B cell (primary cell): ENCODE results near the gene ATP13A1. TPM values are rescaled to one million over a fixed set of nuclear protein-coding genes. Genes with fewer than 3 reads are reported as not detected.
A peak's percentile ranks its signal among the peaks of the same experiment; 100 is the strongest.

Experiments
- ATAC-seq: fragments of 200-7000 bp; cut with Tn5 transposase; one replicate; pipeline ENCODE4 v1.10.0; 2021; ENCODE audit warnings: low read depth, mild to moderate bottlenecking, moderate number of reproducible peaks, moderate library complexity
- CTCF ChIA-PET: fragments of 350-600 bp; sonication (Branson Sonifier 250); formaldehyde crosslinking; loops from one replicate; lab custom pipeline; 2021; ENCODE audit warnings: antibody characterized with exemption, inconsistent platforms; lab: Charles Lee
- POLR2A ChIA-PET: fragments of 350-600 bp; sonication (Branson Sonifier 250); formaldehyde crosslinking; loops from one replicate; lab custom pipeline; 2021; ENCODE audit warnings: antibody characterized with exemption; lab: Charles Lee
- DNase-seq: peaks from one replicate; pipeline ENCODE4 v3.0.0; 2013
- H2AFZ ChIP-seq: 2 replicates; pipeline ENCODE4 v1.6.1; 2012; ENCODE audit warnings: mild to moderate bottlenecking, low read depth, low read length; ENCODE audit not compliant: insufficient read depth, poor library complexity, severe bottlenecking
- H3K27ac ChIP-seq, 2 donors: 1 replicate in 1 of 2; 2 replicates in 1 of 2; pipeline ENCODE4 v1.5.1; 2012 to 2013; ENCODE audit warnings: low read length in 2 of 2, mild to moderate bottlenecking in 2 of 2, moderate library complexity in 1 of 2
- H3K27me3 ChIP-seq, 4 experiments: fragments of 200-600 bp in 1 of 4; sonication (generic) in 1 of 4; replicated peaks in 1 of 4; 1 replicate in 2 of 4; 2 replicates in 2 of 4; pipeline versions ENCODE4 v1.6.1 to v1.7.0; 2013 to 2016; ENCODE audit warnings: low read length in 3 of 4, mild to moderate bottlenecking in 2 of 4, mixed read lengths in 1 of 4, moderate library complexity in 1 of 4; ENCODE audit not compliant: insufficient read depth in 4 of 4, control insufficient read depth in 3 of 4; ENCODE audit errors: control extremely low read depth in 1 of 4
- H3K36me3 ChIP-seq, 2 experiments: replicated peaks in 1 of 2; 1 replicate in 1 of 2; 2 replicates in 1 of 2; pipeline versions ENCODE4 v1.6.1 to v1.7.1; 2013; ENCODE audit warnings: low read length in 1 of 2; ENCODE audit not compliant: insufficient read depth in 2 of 2, control insufficient read depth in 1 of 2; ENCODE audit errors: control extremely low read depth in 1 of 2, extremely low read depth in 1 of 2
- H3K4me1 ChIP-seq, 2 donors: fragments of 200-600 bp in 1 of 2; sonication (generic) in 1 of 2; 1 replicate in 1 of 2; 2 replicates in 1 of 2; pipeline versions ENCODE4 v1.5.1 to v1.6.1; 2013 to 2017; ENCODE audit warnings: low read length in 2 of 2; ENCODE audit not compliant: control insufficient read depth in 2 of 2, insufficient read depth in 2 of 2
- H3K4me2 ChIP-seq: replicated peaks from 2 replicates; pipeline ENCODE3; 2012; ENCODE audit warnings: mild to moderate bottlenecking, low read depth, low read length; ENCODE audit not compliant: poor library complexity, severe bottlenecking
- H3K4me3 ChIP-seq, 5 experiments: fragments of 200-600 bp in 1 of 5; sonication (generic) in 1 of 5; 1 replicate in 3 of 5; 2 replicates in 2 of 5; pipeline versions ENCODE4 v1.5.1 to v1.7.0; 2011 to 2016; ENCODE audit warnings: low read length in 4 of 5, mild to moderate bottlenecking in 4 of 5, low read depth in 2 of 5, control low read depth in 1 of 5, moderate library complexity in 1 of 5; ENCODE audit not compliant: insufficient read depth in 1 of 5; ENCODE audit errors: control extremely low read depth in 1 of 5, extremely low read depth in 1 of 5
- H3K79me2 ChIP-seq: fragments of 200-600 bp; sonication (generic); one replicate; pipeline ENCODE4 v1.6.0; 2016; ENCODE audit warnings: low read length; ENCODE audit not compliant: control insufficient read depth, insufficient read depth
- H3K9ac ChIP-seq: fragments of 200-600 bp; sonication (generic); 2 replicates; pipeline ENCODE4 v1.6.1; 2017; ENCODE audit warnings: mild to moderate bottlenecking, low read length, moderate library complexity
- H3K9me3 ChIP-seq, 3 donors: one replicate each; pipeline versions ENCODE4 v1.6.1 to v1.7.1; 2013; ENCODE audit warnings: low read length in 2 of 3; ENCODE audit not compliant: control insufficient read depth in 2 of 3, insufficient read depth in 1 of 3; ENCODE audit errors: control extremely low read depth in 1 of 3
- H4K20me1 ChIP-seq: 2 replicates; pipeline ENCODE4 v1.6.0; 2012; ENCODE audit warnings: mild to moderate bottlenecking, low read length; ENCODE audit not compliant: insufficient read depth, control insufficient read depth, poor library complexity, severe bottlenecking
- H3K27ac Mint-ChIP-seq: one replicate; pipeline ENCODE4 v1.8.0; 2021; ENCODE audit warnings: mixed read lengths
- H3K27me3 Mint-ChIP-seq: one replicate; pipeline ENCODE4 v1.8.0; 2021; ENCODE audit warnings: mixed read lengths
- H3K4me1 Mint-ChIP-seq: one replicate; pipeline ENCODE4 v1.8.0; 2021; ENCODE audit warnings: mixed read lengths
- H3K4me3 Mint-ChIP-seq: one replicate; pipeline ENCODE4 v1.8.0; 2021; ENCODE audit warnings: mixed read lengths
- H3K9me3 Mint-ChIP-seq: one replicate; pipeline ENCODE4 v1.8.0; 2022; ENCODE audit warnings: mixed read lengths; ENCODE audit not compliant: insufficient read depth
- CTCF ChIP-seq: fragments of 200-600 bp; IDR thresholded peaks from one replicate; pipeline ENCODE4 v1.8.0; 2022; ENCODE audit warnings: antibody characterized with exemption, mild to moderate bottlenecking
- EZH2 ChIP-seq: IDR thresholded peaks from 2 replicates; pipeline ENCODE4 v1.6.1; 2012; ENCODE audit warnings: borderline replicate concordance, low read depth, mild to moderate bottlenecking, moderate library complexity, low read length; ENCODE audit not compliant: insufficient read depth, poor library complexity, severe bottlenecking
- WGBS: methylation state at CpG from one replicate; pipeline ENCODE4 v1.1.5; 2013; ENCODE audit warnings: missing lambda C conversion rate; ENCODE audit not compliant: insufficient coverage; 5-methylcytosine and 5-hydroxymethylcytosine counted together
- intact Hi-C: fragments of 100-400 bp; cut with micrococcal nuclease; formaldehyde crosslinking; loops from one replicate; pipeline ENCODE4 v1.10.0; 2022
- polyA plus RNA-seq: library from polyadenylated mRNA; depleted of rRNA; stranded (reverse); fragments of >200 nt; gene quantifications from 2 replicates; pipeline ENCODE4 v1.2.3, GENCODE V29; 2012
- total RNA-seq, 2 donors: library from RNA; stranded (reverse); fragments of 120-200 nt in 1 of 2; gene quantifications; 1 replicate in 1 of 2; 2 replicates in 1 of 2; pipeline versions ENCODE4 v1.2.3 to v1.2.4, GENCODE V29; 2013 to 2022

The ATP13A1 gene
- total and polyA plus RNA-seq, 2 donors (not counting 1 experiment from before 2014, with no cell fraction given) = 156 to 277 TPM

- H3K4me2 ChIP-seq = no peak overlapping the region
- H2AFZ ChIP-seq = no peak overlapping the region
- H3K27ac ChIP-seq = no peak overlapping the region
- H3K9me3 ChIP-seq = no peaks in the 10 kb centered on the region
- CTCF ChIA-PET = interaction anchor here (0.6 kb wide), 1 partner anchor 10 kb away, joined by 4 read pairs; no protein-coding TSS in a partner anchor
- H3K27ac Mint-ChIP-seq = no peak overlapping the region
- peaks cover 0 to 79% of the 10 kb centered on the region in 2 experiments for H3K36me3 ChIP-seq
- H3K27me3 ChIP-seq = no peaks in the 10 kb centered on the region
- no peaks in the 10 kb centered on the region for H3K9me3 Mint-ChIP-seq
- H4K20me1 ChIP-seq = peaks cover 32% of the 10 kb centered on the region
- POLR2A ChIA-PET = no interaction called here
- intact Hi-C loops = no loop called here
- H3K4me3 Mint-ChIP-seq = no peak overlapping the region
- no peak for ATAC-seq
- peak; percentile 5 for DNase-seq
- H3K27me3 Mint-ChIP-seq = no peaks in the 10 kb centered on the region
- H3K9ac ChIP-seq = no peak overlapping the region
- peaks cover 15% of the 10 kb centered on the region for H3K4me1 Mint-ChIP-seq
- WGBS = 97% methylated on average over 10 of the region's 10 CpGs
- peaks cover 14 to 17% of the 10 kb centered on the region in 2 donors for H3K4me1 ChIP-seq
- no peak for TF ChIP-seq EZH2
- no peak for TF ChIP-seq CTCF
- no peak overlapping the region for H3K4me3 ChIP-seq
- peaks cover 81% of the 10 kb centered on the region for H3K79me2 ChIP-seq
These were observed 6.1 kb downstream of the ATP13A1 start for GRCh38 chr19:19657397-19657783.

GRCh38 chr19:19656451-19657396 is 6.8 kb downstream of the ATP13A1 start:
- TF ChIP-seq CTCF = no peak
- Histone ChIP-seq H3K9me3 (no peaks in the 10 kb centered on the region), H3K36me3 (peaks cover 0 to 86% of the 10 kb centered on the region in 2 experiments), H3K4me3 (no peak overlapping the region), H3K79me2 (peaks cover 83% of the 10 kb centered on the region), H4K20me1 (peaks cover 36% of the 10 kb centered on the region), H2AFZ (no peak overlapping the region), H3K4me2 (no peak overlapping the region), H3K27ac (no peak overlapping the region), H3K4me1 (peaks cover 7 to 10% of the 10 kb centered on the region in 2 donors), H3K27me3 (no peaks in the 10 kb centered on the region), H3K9ac (no peak overlapping the region)
- no peaks in the 10 kb centered on the region for H3K27me3 Mint-ChIP-seq
- ChIA-PET CTCF (interaction anchor here (0.6 kb wide), 1 partner anchor 11 kb away, joined by 4 read pairs; no protein-coding TSS in a partner anchor), POLR2A (no interaction called here)
- H3K4me1 Mint-ChIP-seq = peaks cover 8% of the 10 kb centered on the region
- DNase-seq = peak; percentile 6
- no peaks in the 10 kb centered on the region for H3K9me3 Mint-ChIP-seq
- 97% methylated on average over 31 of the region's 33 CpGs for WGBS
- H3K27ac Mint-ChIP-seq = no peak overlapping the region
- H3K4me3 Mint-ChIP-seq = no peak overlapping the region
- ATAC-seq = no peak
- intact Hi-C loops = no loop called here
